ENCODE measurements around the gene ABCB9.

- TF ChIP-seq, protein P1, sequence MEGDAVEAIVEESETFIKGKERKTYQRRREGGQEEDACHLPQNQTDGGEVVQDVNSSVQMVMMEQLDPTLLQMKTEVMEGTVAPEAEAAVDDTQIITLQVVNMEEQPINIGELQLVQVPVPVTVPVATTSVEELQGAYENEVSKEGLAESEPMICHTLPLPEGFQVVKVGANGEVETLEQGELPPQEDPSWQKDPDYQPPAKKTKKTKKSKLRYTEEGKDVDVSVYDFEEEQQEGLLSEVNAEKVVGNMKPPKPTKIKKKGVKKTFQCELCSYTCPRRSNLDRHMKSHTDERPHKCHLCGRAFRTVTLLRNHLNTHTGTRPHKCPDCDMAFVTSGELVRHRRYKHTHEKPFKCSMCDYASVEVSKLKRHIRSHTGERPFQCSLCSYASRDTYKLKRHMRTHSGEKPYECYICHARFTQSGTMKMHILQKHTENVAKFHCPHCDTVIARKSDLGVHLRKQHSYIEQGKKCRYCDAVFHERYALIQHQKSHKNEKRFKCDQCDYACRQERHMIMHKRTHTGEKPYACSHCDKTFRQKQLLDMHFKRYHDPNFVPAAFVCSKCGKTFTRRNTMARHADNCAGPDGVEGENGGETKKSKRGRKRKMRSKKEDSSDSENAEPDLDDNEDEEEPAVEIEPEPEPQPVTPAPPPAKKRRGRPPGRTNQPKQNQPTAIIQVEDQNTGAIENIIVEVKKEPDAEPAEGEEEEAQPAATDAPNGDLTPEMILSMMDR (IDR thresholded peaks at IDR 0.05; ENCODE audit: poor library complexity): no peak
- no peak for TF ChIP-seq EZH2 (IDR thresholded peaks at IDR 0.05; ENCODE audit: borderline replicate concordance)
Measured at GRCh38 chr12:122966743-122967550, 684 bp upstream of the ABCB9 start.
